GM15510 (cell line): ENCODE results near the gene C19orf44.

Source experiments
- POLR2A ChIP-seq: IDR thresholded peaks from 3 replicates; pipeline ENCODE4 v1.6.1; 2011; ENCODE audit warnings: borderline replicate concordance; ENCODE audit not compliant: insufficient read length; ENCODE audit errors: extremely low read depth

Gene C19orf44

DNA sequence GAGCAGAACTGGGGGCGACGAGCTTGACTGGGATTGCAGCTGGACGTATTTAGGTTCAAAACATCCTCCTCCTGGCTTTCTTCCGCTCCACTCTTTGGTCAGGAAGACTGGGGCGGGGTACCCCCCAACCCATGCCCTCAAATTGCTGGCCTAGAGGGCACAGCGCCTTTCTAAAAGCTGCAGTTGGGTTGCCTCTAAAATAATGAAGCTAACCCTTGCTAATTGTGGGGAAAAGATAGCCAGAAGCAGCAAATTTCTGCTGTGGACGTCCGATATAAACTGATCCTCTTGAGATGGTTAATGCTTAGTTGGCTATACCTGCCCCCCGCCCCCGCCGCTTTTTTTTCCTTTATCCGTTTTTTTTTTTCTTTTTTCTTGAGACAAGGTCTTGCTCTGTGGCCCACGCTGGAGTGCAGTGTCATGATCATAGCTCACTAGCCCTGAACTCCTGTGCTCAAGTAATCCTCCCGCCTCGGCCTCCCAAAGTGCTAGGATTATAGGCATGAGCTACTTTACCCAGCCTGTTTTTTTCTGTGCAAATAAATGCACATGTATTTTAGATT, 46.8 kb downstream of the C19orf44 start:
- TF ChIP-seq POLR2A: no peak

GRCh38 chr19:16544473-16545231, 48.5 kb downstream of the C19orf44 start:
- TF ChIP-seq POLR2A: no peak

DNA sequence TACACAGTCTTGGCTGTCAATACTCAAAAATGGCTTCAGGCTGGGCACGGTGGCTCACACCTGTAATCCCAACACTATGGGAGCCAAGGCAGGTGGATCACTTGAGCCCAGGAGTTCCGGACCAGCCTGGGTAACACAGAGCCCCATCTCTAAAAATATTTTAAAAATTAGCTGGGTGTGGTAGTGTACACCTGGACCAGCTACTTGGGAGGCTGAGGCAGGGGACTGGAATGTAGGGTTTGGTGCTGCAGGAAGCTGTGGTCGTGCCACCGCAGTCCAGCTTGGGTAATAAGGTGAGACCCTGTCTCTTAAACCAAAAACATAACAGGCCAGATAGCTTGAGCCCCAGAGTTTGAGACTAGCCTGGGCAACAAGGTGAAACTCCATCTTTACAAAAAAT, 52.8 kb downstream of the C19orf44 start:
- TF ChIP-seq POLR2A: no peak

GRCh38 chr19:16554776-16555175, 58.6 kb downstream of the C19orf44 start:
- TF ChIP-seq POLR2A: no peak

DNA sequence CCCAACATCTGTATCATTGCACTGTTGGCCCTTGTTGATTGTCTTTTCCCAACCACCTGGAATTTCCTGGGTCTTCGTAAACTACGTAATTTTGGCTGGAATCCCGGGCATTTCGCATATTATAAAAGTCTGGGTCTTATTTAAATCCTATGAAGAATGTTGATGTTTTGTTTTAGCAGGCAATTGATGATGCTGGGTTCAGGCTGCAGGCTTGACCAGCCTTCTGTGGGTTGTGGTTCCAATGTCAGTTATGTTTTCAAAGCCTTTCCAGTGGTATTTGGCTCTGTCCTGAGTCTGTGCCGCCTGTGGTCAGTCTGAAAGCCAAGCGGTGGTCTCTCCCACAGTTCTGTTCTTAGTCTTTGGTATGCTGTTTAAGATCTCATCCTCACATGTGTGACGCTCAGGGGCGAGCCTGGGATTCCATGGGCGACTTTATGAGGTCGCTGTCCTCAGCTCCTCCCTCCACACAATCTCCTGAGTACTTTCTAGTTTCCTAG, 63.6 kb downstream of the C19orf44 start:
- TF ChIP-seq POLR2A: no peak

GRCh38 chr19:16561382-16561781, 65.2 kb downstream of the C19orf44 start:
- no peak for TF ChIP-seq POLR2A

- no peak for TF ChIP-seq POLR2A
Measured at GRCh38 chr19:16562608-16563025, 66.4 kb downstream of the C19orf44 start.

DNA sequence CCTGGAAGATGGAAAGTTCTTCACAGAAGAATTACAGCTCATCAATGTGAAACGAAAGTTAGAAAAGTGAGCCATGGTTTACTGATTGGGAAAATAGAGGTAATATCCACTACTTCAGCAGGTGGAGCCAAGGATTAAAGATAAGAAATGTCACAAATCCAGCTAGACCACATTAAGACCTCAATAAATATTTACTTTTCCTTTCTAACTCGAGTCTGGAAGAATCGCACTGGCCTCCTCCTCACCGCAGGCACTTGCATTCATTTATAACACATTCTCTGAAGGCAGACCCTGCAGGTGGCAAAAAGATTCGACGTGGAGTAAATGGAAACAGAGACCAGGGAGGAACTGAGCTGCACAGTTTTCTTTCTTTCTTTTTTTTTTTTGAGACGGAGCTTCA, 68.6 kb downstream of the C19orf44 start:
- no peak for TF ChIP-seq POLR2A

- no peak for TF ChIP-seq POLR2A
Measured at GRCh38 chr19:16566161-16566560, 70.0 kb downstream of the C19orf44 start.

GRCh38 chr19:16566702-16567101, 70.5 kb downstream of the C19orf44 start:
- TF ChIP-seq POLR2A: no peak

DNA sequence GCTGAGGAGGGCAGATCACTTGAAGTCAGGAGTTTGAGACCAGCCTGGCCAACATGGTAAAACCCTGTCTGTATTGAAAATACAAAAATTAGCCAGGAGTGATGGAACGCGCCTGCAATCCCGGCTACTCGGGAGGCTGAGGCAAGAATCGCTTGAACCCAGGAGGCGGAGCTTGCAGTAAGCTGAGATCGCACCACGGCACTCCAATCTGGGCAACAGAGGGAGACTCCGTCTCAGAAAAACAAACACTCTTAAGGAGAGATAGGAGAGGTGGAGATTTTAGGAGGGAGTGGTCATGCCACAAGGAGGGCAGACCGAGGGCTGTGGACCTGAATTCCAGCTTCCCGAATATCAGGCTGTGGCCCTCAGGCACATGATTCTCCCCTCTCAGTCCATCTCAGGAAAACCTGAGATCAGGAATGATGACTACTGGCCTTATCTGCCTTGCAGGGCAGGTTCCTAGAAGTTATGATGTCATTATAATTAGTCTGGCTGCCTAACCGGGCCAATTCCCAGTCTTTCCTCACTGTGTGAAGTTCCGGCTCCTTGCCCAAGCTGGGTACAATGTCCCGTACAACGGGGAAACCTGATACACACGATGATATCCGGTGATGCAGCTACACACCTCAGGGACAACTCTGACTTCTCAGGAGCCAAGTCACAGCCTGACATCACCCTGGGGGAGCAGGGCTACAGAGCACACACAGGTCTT, 73.6 kb downstream of the C19orf44 start:
- no peak for TF ChIP-seq POLR2A
